Stimulated activated CD8-positive, alpha-beta memory T cell treated with anti-CD3 and anti-CD28 coated beads, Interleukin-15, amount 100 ng/mL, for 48 hours (primary cell): Measurements from ENCODE around the gene WWC1.

Source experiments
- DNase-seq, 2 donors: peaks; one replicate each; pipeline ENCODE4 v3.0.0-alpha.2; 2020; ENCODE audit warnings: low read depth in 2 of 2

The WWC1 gene

GRCh38 chr5:168364151-168364661 lies 72.8 kb downstream of the WWC1 start:
- no peak for DNase-seq

- DNase-seq: no peak
Observed at GRCh38 chr5:168364750-168365550, 73.5 kb downstream of the WWC1 start.

GRCh38 chr5:168365581-168366081 lies 74.2 kb downstream of the WWC1 start:
- no peak for DNase-seq

GRCh38 chr5:168366116-168366515 lies 74.7 kb downstream of the WWC1 start:
- no peak for DNase-seq

- no peak for DNase-seq
Observed at GRCh38 chr5:168368854-168369253, 77.4 kb downstream of the WWC1 start.

GRCh38 chr5:168370831-168371230 lies 79.4 kb downstream of the WWC1 start:
- no peak for DNase-seq

GRCh38 chr5:168372356-168372946 lies 81.0 kb downstream of the WWC1 start:
- no peak for DNase-seq

- no peak for DNase-seq
Observed at GRCh38 chr5:168374532-168374931, 83.1 kb downstream of the WWC1 start.

- no peak for DNase-seq
Observed at GRCh38 chr5:168375214-168375613, 83.8 kb downstream of the WWC1 start.

GRCh38 chr5:168377525-168377924 lies 86.1 kb downstream of the WWC1 start:
- DNase-seq: no peak

GRCh38 chr5:168378741-168379140 lies 87.3 kb downstream of the WWC1 start:
- no peak for DNase-seq

GRCh38 chr5:168382421-168382820 lies 91.0 kb downstream of the WWC1 start:
- DNase-seq: no peak

- DNase-seq: no peak
Observed at GRCh38 chr5:168390491-168390890, 99.0 kb downstream of the WWC1 start.

- no peak for DNase-seq
Observed at GRCh38 chr5:168393773-168394172, 102.3 kb downstream of the WWC1 start.

- no peak for DNase-seq
Observed at GRCh38 chr5:168400429-168401220, 109.2 kb downstream of the WWC1 start.

GRCh38 chr5:168401226-168401625 lies 109.8 kb downstream of the WWC1 start:
- no peak for DNase-seq

GRCh38 chr5:168401880-168402279 lies 110.4 kb downstream of the WWC1 start:
- no peak for DNase-seq

- no peak for DNase-seq
Observed at GRCh38 chr5:168404365-168404764, 112.9 kb downstream of the WWC1 start.

GRCh38 chr5:168407211-168407610 lies 115.8 kb downstream of the WWC1 start:
- no peak for DNase-seq

- DNase-seq: no peak
Observed at GRCh38 chr5:168408561-168409305, 117.3 kb downstream of the WWC1 start.
